NCI-H1048 (cell line): ENCODE data around the gene SUPT5H.

Experiments used
- DNase-seq: peaks from one replicate; lab custom pipeline; 2025; lab: John Stamatoyannopoulos, UW

Gene SUPT5H

DNA sequence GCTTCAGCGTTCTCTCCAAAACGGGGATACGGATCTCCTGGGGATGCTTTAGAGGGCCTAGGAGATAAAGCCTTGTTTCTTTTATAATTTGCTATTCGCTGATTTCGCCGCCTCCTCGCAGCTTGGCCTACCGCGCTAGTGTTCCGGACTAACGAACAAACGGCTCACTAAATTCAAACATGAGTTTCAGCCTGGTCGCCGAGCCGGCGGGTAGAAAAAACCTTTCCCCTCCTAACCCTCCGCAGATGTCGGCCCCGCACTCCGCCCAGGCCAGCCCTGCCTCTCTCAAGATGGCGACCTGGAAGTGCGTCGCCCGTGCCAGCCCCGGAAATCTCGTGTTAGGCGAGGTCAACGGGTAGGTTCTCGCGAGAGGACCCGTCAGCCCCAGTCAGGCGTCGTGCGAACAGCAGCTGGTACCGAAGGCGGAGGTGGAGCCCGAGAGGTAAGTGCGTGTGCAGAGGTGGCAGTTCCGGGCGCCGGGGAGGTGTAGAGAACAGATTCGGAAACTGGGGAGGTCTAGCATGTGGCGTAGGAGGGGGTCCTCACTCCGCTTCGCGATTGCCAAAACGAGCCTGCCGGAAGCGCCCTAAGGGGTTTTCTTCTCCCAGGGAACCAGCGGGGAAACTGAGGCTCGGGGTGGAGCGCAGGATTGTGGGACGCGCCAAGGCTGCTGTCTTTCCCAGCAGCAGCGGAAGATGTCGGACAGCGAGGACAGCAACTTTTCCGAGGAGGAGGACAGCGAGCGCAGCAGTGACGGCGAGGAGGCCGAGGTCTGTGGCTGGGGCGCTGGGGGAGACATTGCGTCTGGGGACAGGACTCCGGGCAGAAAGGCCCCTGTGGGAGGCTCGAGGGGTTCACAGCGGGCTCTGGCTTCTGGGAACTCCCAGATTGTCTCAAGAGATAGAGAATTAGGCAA lies at the start of gene SUPT5H:
Gene SUPT5H, plus strand, starts transcription at position 387 of the 916 bp plus-strand sequence. Its CDS starts 309 bp downstream, at position 696.
- peak; percentile 96 for DNase-seq

DNA sequence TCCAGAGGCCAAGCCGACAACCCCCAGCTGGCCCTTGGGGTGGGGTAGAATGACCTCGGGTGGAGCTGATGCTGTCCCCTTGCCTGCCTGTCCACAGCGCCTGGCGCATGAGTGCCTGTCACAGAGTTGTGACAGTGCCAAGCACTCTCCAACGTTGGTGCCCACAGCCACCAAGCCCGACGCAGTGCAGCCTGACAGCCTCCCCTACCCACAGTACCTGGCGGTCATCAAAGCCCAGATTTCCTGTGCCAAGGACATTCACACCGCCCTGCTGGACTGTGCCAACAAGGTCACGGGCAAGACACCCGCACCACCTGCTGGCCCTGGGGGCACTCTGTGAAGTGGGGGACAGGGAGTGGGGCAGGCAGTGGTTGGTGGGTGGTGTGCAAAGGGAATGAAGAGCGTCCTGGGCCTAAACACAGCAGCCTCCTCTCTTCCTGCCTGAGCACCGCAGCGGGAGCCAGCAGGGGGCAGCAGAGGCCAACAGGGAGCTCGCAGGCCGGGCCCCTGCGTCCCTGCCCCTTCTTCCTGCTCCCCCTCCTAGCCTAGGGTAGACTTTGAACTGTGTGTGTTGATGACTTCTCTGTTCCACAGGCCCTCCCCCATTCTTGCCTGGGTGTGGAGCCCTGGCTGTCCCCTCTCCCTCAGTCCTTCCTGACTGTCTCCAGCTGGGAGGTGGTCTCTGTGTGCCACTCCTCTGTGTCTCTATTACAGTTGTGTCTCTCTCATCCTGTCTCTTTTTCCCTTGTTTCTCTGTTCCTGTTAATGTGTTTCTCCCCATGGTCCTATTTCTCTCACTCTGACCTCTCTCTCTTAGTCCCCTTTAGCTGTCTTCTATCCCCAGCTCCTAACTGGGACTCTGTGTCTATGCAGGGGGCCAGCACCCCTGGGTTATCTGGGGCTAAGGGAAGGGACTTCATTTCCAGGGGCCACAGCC lies 47.8 kb upstream of the SUPT5H start:
- DNase-seq = peak; percentile 73

- no peak for DNase-seq
Observed at GRCh38 chr19:39398297-39398864, 47.0 kb upstream of the SUPT5H start.

DNA sequence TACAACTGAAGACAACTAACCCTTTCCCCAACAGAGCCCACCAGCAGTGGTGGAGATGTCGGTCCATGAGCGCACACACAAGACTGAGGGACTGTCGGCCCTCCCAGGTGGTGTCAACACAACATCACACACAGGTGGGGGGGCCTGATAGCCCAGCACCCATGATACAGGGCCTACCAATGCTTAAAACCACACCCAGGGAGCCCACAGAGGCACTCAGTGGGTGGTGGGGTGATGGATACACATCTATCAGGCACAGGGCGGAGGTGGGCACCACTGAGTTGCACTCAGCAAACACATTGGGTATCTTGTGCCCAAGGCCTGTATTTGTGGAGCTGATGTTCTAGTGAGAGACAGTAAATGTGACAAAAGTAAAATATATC lies 45.7 kb upstream of the SUPT5H start:
- no peak for DNase-seq

DNA sequence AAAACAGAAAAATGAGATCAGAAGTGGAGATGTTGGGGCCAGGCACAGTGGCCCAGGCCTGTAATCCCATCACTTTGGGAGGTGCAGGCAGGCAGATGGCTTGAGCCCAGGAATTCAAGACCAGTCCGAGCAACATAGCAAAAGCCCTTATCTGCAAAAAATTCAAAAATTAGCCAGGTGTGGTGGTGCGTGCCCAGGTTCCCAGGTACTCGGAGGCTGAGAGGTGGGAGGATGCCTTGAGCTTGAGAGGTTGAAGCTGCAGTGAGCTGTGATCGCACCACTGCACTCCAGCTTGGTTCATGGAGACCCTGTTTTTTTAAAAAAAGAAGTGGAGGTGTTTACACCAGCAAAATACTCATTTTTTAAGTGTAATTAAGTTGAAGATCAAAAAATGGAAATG lies 45.3 kb upstream of the SUPT5H start:
- no peak for DNase-seq

- DNase-seq = no peak
Observed at GRCh38 chr19:39401070-39401548, 44.3 kb upstream of the SUPT5H start.

GRCh38 chr19:39401549-39402345 lies 43.6 kb upstream of the SUPT5H start:
- no peak for DNase-seq

DNA sequence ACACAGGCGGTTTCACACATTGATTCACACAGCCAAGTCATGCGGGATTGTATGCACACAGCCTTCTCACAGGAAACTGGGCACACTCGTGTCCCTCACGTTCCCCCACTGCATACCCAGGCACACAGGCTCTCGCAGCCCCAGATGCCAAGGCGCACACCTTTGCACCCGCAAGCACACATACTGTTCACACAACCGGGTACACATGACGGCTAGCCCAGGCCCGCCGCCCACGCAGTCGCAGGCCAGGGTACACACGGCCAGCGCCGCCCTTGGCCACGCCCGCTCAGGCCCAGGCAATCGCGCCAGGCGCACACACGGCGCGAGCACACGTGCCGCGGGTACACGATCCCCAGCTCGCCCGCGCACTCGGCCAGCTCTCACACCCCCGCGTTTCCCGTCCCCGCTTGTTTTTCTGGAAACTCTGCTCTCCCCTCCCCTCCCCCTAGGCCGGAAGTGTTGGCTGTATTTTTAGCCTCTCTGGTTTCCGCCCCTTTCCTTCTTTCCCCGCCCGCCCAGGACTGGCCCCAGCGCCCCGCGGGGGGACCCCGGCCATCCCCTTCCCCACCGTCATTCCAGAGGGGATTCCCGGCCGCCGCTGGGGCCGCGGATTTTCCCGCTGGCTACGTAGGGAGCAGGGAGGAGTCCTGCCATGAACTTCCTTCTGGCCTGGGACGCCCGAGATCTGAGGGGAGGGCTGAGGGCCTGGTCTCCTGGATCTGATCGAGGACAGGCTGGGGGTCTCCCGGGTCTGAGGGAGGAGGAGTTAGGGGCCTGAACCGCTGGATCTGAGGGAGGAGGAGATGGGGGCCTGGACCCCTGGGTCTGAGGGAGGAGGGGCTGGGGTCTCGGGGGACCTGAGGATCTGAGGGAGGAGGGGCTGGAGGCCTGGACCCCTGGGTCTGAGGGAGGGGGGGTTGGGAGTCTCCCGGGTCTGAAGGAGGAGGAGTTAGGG lies 42.8 kb upstream of the SUPT5H start:
- no peak for DNase-seq

DNA sequence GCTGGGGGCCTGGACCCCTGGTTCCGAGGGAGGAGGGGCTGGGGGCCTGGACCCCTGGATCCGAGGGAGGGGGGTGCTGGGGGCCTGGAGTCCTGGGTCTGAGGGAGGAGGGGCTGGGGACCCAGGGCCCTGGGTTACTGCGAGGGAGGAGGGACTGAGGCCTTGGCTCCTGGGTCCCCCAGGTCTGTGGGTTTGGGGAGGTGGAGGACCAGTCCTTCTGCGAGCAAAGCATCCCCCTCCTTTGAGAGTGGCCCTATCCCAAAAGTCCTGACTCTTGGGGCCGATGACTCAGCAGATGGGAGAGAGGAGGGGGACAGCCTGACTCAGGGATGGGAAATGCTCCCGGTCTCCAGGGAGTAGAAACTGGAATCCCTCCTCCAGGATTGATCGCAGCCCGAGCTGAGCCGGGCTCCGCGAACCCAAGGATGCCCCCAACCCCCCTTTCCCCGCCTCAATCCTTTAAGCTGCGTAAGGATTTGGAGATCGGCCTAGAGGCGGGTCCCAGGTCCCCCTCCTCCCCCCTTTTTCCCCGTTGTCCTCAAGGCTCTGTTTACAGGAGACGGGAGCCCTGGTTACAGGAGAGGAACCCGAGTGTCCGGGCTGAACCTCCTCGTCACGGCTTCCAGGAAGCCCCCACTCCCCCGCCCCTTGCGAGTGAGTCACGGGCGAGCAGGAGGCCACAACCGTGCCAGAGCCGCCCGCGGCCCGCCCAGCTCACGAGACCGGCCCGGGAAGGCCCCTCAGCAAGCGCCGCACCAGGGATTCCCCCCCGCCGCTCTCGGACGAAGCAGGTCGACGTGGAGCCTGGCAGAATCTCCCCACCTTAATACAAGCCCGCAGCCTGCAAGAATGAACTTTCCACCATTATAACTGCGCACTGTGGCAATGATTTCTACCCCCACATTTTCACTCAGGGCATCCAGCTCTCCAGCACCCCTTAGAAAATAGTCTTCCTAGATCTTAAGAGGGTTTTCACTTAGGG lies 41.8 kb upstream of the SUPT5H start:
- DNase-seq = no peak

DNA sequence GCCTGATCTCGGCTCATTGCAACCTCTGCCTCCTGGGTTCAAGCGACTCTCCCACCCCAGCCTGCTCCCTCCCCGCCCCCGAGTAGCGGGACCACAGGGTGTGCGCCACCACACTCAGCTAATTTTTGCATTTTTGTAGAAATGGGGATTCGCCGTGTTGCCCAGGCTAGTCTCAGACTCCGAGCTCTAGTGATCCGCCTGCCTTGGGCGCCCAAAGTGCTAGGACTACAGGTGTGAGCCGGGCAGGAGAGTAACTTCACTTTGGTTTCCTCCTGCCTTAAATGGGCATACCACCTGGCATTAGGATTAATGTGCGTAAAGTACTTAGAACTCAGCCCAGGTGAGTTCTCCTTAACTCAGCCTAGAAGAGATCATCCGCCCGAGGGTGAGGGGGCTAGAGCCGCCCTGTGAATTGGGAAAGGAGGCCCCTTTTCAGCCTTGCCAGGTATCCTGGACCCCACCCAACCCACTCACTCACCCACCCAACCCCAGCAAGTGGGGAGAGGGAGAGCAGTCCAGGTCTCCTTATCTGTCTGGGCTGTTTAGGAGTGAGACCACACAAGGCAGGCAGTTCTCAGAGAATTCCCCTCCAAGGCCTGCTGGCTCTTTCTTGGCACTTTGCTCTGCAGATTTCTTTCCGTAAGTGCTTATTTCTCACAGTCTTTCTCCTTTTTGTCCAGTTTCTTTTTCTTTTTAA lies 40.0 kb upstream of the SUPT5H start:
- no peak for DNase-seq

DNA sequence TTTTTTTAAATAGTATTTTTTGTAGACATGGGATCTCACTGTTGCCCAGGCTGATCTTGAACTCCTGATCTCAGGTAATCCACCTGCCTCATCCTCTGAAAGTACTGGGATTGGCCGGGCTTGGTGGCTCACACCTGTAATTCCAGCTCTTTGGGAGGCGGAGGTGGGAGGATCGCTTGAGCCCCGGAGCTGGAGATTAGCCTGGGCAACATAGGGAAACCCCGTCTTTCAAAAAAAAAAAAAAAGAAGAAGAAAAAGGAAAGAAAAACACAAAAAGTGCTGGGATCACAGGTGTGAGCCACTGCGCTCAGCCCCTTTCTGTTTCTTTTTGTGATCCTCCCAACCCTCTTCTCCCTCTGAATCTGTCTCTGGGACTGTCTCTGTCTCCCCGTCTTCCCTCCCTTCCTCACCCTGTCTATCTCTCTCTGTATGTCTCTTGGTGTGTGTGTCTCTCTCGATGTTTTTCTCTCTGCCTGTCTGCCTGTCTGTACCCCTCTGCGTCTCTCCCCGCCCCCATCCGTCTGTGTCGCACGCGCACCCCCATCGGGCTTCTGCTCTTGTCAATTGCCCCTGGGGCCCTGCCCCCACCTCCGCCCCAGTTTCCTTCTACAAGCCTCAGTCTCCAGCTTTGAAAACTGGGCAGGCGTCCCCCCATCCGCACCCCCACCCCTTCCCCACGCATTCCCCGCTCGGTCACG lies 39.3 kb upstream of the SUPT5H start:
- DNase-seq = no peak

- no peak for DNase-seq
Observed at GRCh38 chr19:39406656-39407409, 38.5 kb upstream of the SUPT5H start, which contains the start of gene ZFP36. Gene ZFP36, plus strand, starts transcription at chr19:39406847. Its CDS starts 58 bp downstream, at chr19:39406905.

DNA sequence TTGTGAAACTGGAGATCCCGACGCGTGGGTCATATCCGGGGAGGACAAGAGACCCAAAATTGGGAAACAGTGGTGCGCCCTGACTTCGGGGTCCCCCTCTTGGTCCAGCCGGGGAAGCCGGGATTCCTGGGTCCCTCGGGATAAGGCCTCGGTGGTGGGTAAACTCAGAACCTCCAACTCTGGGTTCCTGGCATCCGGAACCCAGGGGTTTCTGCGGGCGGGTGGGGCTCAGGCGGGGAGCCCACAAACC lies 38.0 kb upstream of the SUPT5H start:
- no peak for DNase-seq

DNA sequence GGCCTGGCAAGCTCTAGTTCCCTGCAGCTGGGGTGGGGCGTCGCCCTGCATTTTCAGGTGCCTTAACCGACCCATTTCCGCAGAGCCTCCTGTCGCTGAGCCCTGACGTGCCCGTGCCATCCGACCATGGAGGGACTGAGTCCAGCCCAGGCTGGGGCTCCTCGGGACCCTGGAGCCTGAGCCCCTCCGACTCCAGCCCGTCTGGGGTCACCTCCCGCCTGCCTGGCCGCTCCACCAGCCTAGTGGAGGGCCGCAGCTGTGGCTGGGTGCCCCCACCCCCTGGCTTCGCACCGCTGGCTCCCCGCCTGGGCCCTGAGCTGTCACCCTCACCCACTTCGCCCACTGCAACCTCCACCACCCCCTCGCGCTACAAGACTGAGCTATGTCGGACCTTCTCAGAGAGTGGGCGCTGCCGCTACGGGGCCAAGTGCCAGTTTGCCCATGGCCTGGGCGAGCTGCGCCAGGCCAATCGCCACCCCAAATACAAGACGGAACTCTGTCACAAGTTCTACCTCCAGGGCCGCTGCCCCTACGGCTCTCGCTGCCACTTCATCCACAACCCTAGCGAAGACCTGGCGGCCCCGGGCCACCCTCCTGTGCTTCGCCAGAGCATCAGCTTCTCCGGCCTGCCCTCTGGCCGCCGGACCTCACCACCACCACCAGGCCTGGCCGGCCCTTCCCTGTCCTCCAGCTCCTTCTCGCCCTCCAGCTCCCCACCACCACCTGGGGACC lies 37.6 kb upstream of the SUPT5H start:
- DNase-seq = no peak

DNA sequence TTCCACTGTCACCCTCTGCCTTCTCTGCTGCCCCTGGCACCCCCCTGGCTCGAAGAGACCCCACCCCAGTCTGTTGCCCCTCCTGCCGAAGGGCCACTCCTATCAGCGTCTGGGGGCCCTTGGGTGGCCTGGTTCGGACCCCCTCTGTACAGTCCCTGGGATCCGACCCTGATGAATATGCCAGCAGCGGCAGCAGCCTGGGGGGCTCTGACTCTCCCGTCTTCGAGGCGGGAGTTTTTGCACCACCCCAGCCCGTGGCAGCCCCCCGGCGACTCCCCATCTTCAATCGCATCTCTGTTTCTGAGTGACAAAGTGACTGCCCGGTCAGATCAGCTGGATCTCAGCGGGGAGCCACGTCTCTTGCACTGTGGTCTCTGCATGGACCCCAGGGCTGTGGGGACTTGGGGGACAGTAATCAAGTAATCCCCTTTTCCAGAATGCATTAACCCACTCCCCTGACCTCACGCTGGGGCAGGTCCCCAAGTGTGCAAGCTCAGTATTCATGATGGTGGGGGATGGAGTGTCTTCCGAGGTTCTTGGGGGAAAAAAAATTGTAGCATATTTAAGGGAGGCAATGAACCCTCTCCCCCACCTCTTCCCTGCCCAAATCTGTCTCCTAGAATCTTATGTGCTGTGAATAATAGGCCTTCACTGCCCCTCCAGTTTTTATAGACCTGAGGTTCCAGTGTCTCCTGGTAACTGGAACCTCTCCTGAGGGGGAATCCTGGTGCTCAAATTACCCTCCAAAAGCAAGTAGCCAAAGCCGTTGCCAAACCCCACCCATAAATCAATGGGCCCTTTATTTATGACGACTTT lies 36.8 kb upstream of the SUPT5H start:
- DNase-seq = no peak
